ENCODE results near the gene EIF1AD. TPM values are rescaled to one million over a fixed set of nuclear protein-coding genes. Genes with fewer than 3 reads are reported as not detected.

Gene EIF1AD
- total and polyA plus RNA-seq, 4 experiments from 2014 or later: 15.5 to 65.4 (median 40.2) TPM

DNA sequence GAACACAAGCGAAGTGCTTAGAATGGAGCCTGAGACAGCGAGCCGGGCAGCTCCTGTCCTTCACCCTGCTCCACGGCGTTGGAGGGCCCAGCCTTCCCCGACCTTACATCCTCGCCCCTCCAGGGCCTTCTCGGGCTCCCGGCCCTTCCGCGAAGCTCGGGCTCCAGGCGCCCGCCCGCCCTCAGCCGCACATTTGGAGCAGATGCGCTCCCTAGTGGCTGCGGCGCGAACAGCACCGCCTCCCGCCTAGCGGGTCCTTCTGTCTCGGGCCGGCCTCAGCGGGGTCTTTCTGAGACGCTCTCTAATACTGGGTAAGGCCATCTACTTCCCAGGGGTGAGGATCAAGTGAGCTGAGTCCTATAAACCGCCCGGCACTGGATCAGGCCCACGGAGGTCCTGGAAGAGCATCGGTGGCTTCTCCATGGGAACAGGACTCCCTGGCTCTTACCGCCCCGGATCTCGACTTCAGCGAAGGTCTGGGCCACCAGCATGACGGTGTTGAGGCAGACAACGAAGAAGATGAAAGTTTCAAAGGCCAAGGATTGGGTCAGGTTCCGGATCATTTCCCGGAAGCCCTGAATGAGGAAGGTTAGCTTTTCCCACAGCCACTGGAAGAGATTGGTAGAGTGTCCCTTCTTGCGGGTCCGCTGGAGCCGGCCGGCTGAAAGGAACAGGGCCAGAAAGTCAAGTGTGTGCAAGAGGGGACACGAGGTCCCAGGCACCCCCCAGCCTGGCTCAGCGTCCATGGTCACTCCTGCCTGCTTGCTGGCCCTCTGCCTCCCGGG is 20.6 kb upstream of the EIF1AD start:
- H3K27ac ChIP-seq (ENCODE audit: low read depth, low read length): no peak overlapping the region
- Mint-ChIP-seq H3K27me3 (peaks cover 4 to 6% of the 10 kb centered on the region in 2 donors), H3K27ac (peak overlapping the region in 1 of 7 donors; percentile 48), H3K4me1 (peaks cover 0 to 9% (median 6%) of the 10 kb centered on the region in 4 donors), H3K4me3 (peak overlapping the region in 4 of 8 donors; percentile 33 to 72 (median 56)), H3K9me3 (no peaks in the 10 kb centered on the region), H3K36me3 (no peaks in the 10 kb centered on the region)
- CTCF ChIA-PET (ENCODE audit: partially characterized antibody): interaction anchor here (0.6 to 2.3 kb wide), 35 partner anchors 8 to 331 kb away, joined by 3 to 19 read pairs (median 4); partner anchors contain the start of genes BANF1, CCDC85B, CST6 and EIF1AD
- intact Hi-C loops (cut with micrococcal nuclease): loop anchor here (1.0 kb wide), 2 partner anchors 33 to 204 kb away; no protein-coding TSS in a partner anchor
- POLR2A ChIA-PET (ENCODE audit: partially characterized antibody): interaction anchor here (0.6 to 1.8 kb wide), 5 partner anchors 20 to 310 kb away, joined by 3 to 7 read pairs (median 3); partner anchors contain the start of genes BANF1, EIF1AD, FIBP and KAT5
- no peaks in the 10 kb centered on the region for H3K9me3 ChIP-seq (ENCODE audit: control insufficient read depth in 1 of 2, low read length in 2 of 2)
- H3K4me3 ChIP-seq (ENCODE audit: low read length in 2 of 2): no peak overlapping the region
- peaks cover 6% of the 10 kb centered on the region for H3K4me1 ChIP-seq (ENCODE audit: insufficient read depth, low read length)
- DNase-seq: peak; percentile 59 to 76 (median 63)
- no peaks in the 10 kb centered on the region for H3K27me3 ChIP-seq (ENCODE audit: insufficient read depth, low read length)
- no peaks in the 10 kb centered on the region for H3K36me3 ChIP-seq (ENCODE audit: insufficient read depth, low read length)

GRCh38 chr11:66020618-66021357 is 18.8 kb upstream of the EIF1AD start:
- Histone ChIP-seq H3K27me3 (ENCODE audit: insufficient read depth, low read length) (no peaks in the 10 kb centered on the region), H3K4me1 (ENCODE audit: insufficient read depth, low read length) (peaks cover 6% of the 10 kb centered on the region), H3K4me3 (ENCODE audit: low read length in 2 of 2) (no peak overlapping the region), H3K36me3 (ENCODE audit: insufficient read depth, low read length) (no peaks in the 10 kb centered on the region), H3K27ac (ENCODE audit: low read depth, low read length) (no peak overlapping the region), H3K9me3 (ENCODE audit: control insufficient read depth in 1 of 2, low read length in 2 of 2) (no peaks in the 10 kb centered on the region)
- ChIA-PET CTCF (ENCODE audit: partially characterized antibody) (interaction anchor here (1.7 kb wide), 1 partner anchor 10 kb away, joined by 4 read pairs; no protein-coding TSS in a partner anchor), POLR2A (ENCODE audit: partially characterized antibody) (no interaction called here)
- Mint-ChIP-seq H3K4me1 (peaks cover 0 to 9% (median 6%) of the 10 kb centered on the region in 4 donors), H3K4me3 (peak overlapping the region in 1 of 8 donors; percentile 50), H3K36me3 (no peaks in the 10 kb centered on the region), H3K27me3 (peaks cover 4 to 6% of the 10 kb centered on the region in 2 donors), H3K9me3 (no peaks in the 10 kb centered on the region), H3K27ac (peak overlapping the region in 1 of 7 donors; percentile 86)
- intact Hi-C loops (cut with micrococcal nuclease): no loop called here
- no peak for DNase-seq

DNA sequence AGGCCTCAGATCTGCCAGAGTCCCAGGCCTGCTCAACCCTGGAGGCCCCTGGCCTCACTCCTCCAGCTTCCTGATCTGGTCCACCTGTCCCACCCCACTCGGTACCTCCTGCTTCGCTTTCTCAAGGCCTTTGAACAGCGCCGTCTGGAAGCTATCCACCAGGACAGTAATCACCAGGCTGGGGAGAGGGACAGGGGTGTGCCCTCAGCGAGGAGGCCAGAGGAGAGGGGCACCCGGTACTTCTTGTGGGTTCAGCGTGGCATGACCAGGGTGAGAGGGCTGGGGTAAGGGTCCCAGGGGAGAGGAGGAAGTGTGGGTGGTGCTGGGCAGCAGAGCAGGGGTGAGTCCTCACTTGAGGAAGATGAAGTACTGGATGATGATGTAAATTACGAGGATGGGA is 18.3 kb upstream of the EIF1AD start:
- intact Hi-C loops (cut with micrococcal nuclease): no loop called here
- Mint-ChIP-seq H3K27me3 (peaks cover 4 to 6% of the 10 kb centered on the region in 2 donors), H3K27ac (no peak overlapping the region), H3K9me3 (no peaks in the 10 kb centered on the region), H3K36me3 (no peaks in the 10 kb centered on the region), H3K4me1 (peaks cover 0 to 9% (median 6%) of the 10 kb centered on the region in 4 donors), H3K4me3 (no peak overlapping the region)
- DNase-seq: no peak
- Histone ChIP-seq H3K27ac (ENCODE audit: low read depth, low read length) (no peak overlapping the region), H3K9me3 (ENCODE audit: control insufficient read depth in 1 of 2, low read length in 2 of 2) (no peaks in the 10 kb centered on the region), H3K4me1 (ENCODE audit: insufficient read depth, low read length) (peaks cover 6% of the 10 kb centered on the region), H3K27me3 (ENCODE audit: insufficient read depth, low read length) (no peaks in the 10 kb centered on the region), H3K36me3 (ENCODE audit: insufficient read depth, low read length) (no peaks in the 10 kb centered on the region), H3K4me3 (ENCODE audit: low read length in 2 of 2) (no peak overlapping the region)
- POLR2A ChIA-PET (ENCODE audit: partially characterized antibody): no interaction called here
- CTCF ChIA-PET (ENCODE audit: partially characterized antibody): interaction anchor here (1.7 kb wide), 1 partner anchor 24 kb away, joined by 4 read pairs; no protein-coding TSS in a partner anchor

DNA sequence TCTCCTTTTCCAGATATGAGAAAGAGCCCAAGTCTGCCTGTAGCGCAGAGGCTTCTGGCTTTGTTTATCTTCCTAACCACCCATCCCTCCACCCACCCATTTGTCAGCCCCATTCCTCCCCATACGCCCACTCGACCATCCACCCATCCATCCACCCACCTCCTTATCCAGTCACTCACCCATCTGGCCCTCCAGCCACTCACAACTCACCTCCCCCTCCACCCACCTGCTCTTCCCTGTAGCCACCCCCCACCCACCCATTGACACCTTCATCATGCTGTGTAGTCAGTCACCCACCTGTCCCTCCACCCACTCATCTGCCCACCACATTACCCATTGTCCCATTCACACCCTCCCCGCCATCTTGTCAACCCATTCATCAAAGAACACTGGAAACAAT is 15.4 kb upstream of the EIF1AD start:
- Histone ChIP-seq H3K27me3 (ENCODE audit: insufficient read depth, low read length) (peaks cover 8% of the 10 kb centered on the region), H3K9me3 (ENCODE audit: control insufficient read depth in 1 of 2, low read length in 2 of 2) (no peaks in the 10 kb centered on the region), H3K36me3 (ENCODE audit: insufficient read depth, low read length) (no peaks in the 10 kb centered on the region), H3K27ac (ENCODE audit: low read depth, low read length) (no peak overlapping the region), H3K4me3 (ENCODE audit: low read length in 2 of 2) (no peak overlapping the region), H3K4me1 (ENCODE audit: insufficient read depth, low read length) (peaks cover 2% of the 10 kb centered on the region)
- Mint-ChIP-seq H3K36me3 (no peaks in the 10 kb centered on the region), H3K9me3 (no peaks in the 10 kb centered on the region), H3K4me1 (peaks cover under 1 to 4% (median 1%) of the 10 kb centered on the region in 4 donors), H3K27me3 (peaks cover 4 to 10% of the 10 kb centered on the region in 2 donors), H3K4me3 (no peak overlapping the region), H3K27ac (no peak overlapping the region)
- POLR2A ChIA-PET (ENCODE audit: partially characterized antibody): no interaction called here
- intact Hi-C loops (cut with micrococcal nuclease): no loop called here
- CTCF ChIA-PET (ENCODE audit: partially characterized antibody): no interaction called here
- DNase-seq: no peak

GRCh38 chr11:66016793-66017177 is 14.8 kb upstream of the EIF1AD start:
- DNase-seq: no peak
- Mint-ChIP-seq H3K9me3 (no peaks in the 10 kb centered on the region), H3K27ac (no peak overlapping the region), H3K36me3 (no peaks in the 10 kb centered on the region), H3K27me3 (peaks cover 4 to 10% of the 10 kb centered on the region in 2 donors), H3K4me3 (no peak overlapping the region), H3K4me1 (peaks cover 0 to 4% (median under 1%) of the 10 kb centered on the region in 4 donors)
- H3K36me3 ChIP-seq (ENCODE audit: insufficient read depth, low read length): no peaks in the 10 kb centered on the region
- no peaks in the 10 kb centered on the region for H3K4me1 ChIP-seq (ENCODE audit: insufficient read depth, low read length)
- no peak overlapping the region for H3K27ac ChIP-seq (ENCODE audit: low read depth, low read length)
- H3K4me3 ChIP-seq (ENCODE audit: low read length in 2 of 2): no peak overlapping the region
- POLR2A ChIA-PET (ENCODE audit: partially characterized antibody): no interaction called here
- CTCF ChIA-PET (ENCODE audit: partially characterized antibody): no interaction called here
- no peaks in the 10 kb centered on the region for H3K9me3 ChIP-seq (ENCODE audit: control insufficient read depth in 1 of 2, low read length in 2 of 2)
- intact Hi-C loops (cut with micrococcal nuclease): no loop called here
- peaks cover 8% of the 10 kb centered on the region for H3K27me3 ChIP-seq (ENCODE audit: insufficient read depth, low read length)

GRCh38 chr11:66015936-66016792 is 14.2 kb upstream of the EIF1AD start:
- Histone ChIP-seq H3K36me3 (ENCODE audit: insufficient read depth, low read length) (no peaks in the 10 kb centered on the region), H3K4me1 (ENCODE audit: insufficient read depth, low read length) (no peaks in the 10 kb centered on the region), H3K27me3 (ENCODE audit: insufficient read depth, low read length) (peaks cover 13% of the 10 kb centered on the region), H3K9me3 (ENCODE audit: control insufficient read depth in 1 of 2, low read length in 2 of 2) (no peaks in the 10 kb centered on the region), H3K4me3 (ENCODE audit: low read length in 2 of 2) (no peak overlapping the region), H3K27ac (ENCODE audit: low read depth, low read length) (no peak overlapping the region)
- POLR2A ChIA-PET (ENCODE audit: partially characterized antibody): no interaction called here
- no peak overlapping the region for H3K27ac Mint-ChIP-seq
- peaks cover 0 to 4% (median under 1%) of the 10 kb centered on the region in 4 donors for H3K4me1 Mint-ChIP-seq
- no peaks in the 10 kb centered on the region for H3K9me3 Mint-ChIP-seq
- no peak overlapping the region for H3K4me3 Mint-ChIP-seq
- H3K36me3 Mint-ChIP-seq: no peaks in the 10 kb centered on the region
- peaks cover 4 to 10% of the 10 kb centered on the region in 2 donors for H3K27me3 Mint-ChIP-seq
- CTCF ChIA-PET (ENCODE audit: partially characterized antibody): no interaction called here
- intact Hi-C loops (cut with micrococcal nuclease): no loop called here
- no peak for DNase-seq
